Endothelial cell of umbilical vein (primary cell): ENCODE data around the gene METTL25. TPM values are rescaled to one million over a fixed set of nuclear protein-coding genes. Genes with fewer than 3 reads are reported as not detected.
"Not testable (repeated sequence)": the region's sequence is repeated elsewhere in the genome, so short reads cannot be mapped to it uniquely, and the experiment has no call there.

ENCODE experiments used
- BruUV-seq: library from RNA; stranded (reverse); fragments of 400-500 nt; replicated peaks from 2 replicates; lab custom pipeline; 2021; lab: Mats Ljungman, UMichigan
- CTCF ChIA-PET: fragments of 300-600, 350-600 bp; sonication (Branson Sonifier 250); formaldehyde crosslinking; loops from one replicate; lab custom pipeline; 2021; ENCODE audit warnings: antibody characterized with exemption, inconsistent platforms; lab: Charles Lee
- POLR2A ChIA-PET: fragments of 300-600, 350-600 bp; sonication (Branson Sonifier 250); formaldehyde crosslinking; loops from one replicate; lab custom pipeline; 2021; ENCODE audit warnings: antibody characterized with exemption, inconsistent platforms; lab: Charles Lee
- DNase-seq: peaks from one replicate; pipeline ENCODE4 v3.0.0-alpha.2; 2011; ENCODE audit warnings: low read depth, low spot score
- FAIRE-seq: peaks from 2 replicates; lab custom pipeline; 2011; peaks lifted over from hg19 to GRCh38; lab: Jason Lieb, UNC
- H2AFZ ChIP-seq: 2 replicates; pipeline ENCODE4 v1.6.0; 2012; ENCODE audit warnings: low read depth, low read length, control low read depth, inconsistent platforms
- H3K27ac ChIP-seq: 2 replicates; pipeline ENCODE4 v1.5.1; 2011; ENCODE audit warnings: low read depth, mild to moderate bottlenecking, control low read depth, low read length, moderate library complexity; ENCODE audit not compliant: insufficient read depth
- H3K27me3 ChIP-seq, 2 experiments: 2 replicates each; pipeline versions ENCODE4 v1.6.0 to v1.6.1; 2011; ENCODE audit warnings: low read length in 2 of 2, mixed read lengths in 1 of 2; ENCODE audit not compliant: control insufficient read depth in 2 of 2, insufficient read depth in 2 of 2
- H3K36me3 ChIP-seq, 2 experiments: 2 replicates in 1 of 2; 3 replicates in 1 of 2; pipeline ENCODE4 v1.5.1; 2011; ENCODE audit warnings: low read length in 2 of 2, mild to moderate bottlenecking in 1 of 2, moderate library complexity in 1 of 2; ENCODE audit not compliant: control insufficient read depth in 2 of 2, insufficient read depth in 2 of 2; ENCODE audit errors: extremely low read depth in 1 of 2
- H3K4me1 ChIP-seq: 3 replicates; pipeline ENCODE4 v1.5.1; 2011; ENCODE audit warnings: mild to moderate bottlenecking, low read length; ENCODE audit not compliant: control insufficient read depth, insufficient read depth; ENCODE audit errors: extremely low read depth
- H3K4me2 ChIP-seq: 2 replicates; pipeline ENCODE4 v1.6.1; 2011; ENCODE audit warnings: low read length, control low read depth, mixed read lengths; ENCODE audit not compliant: insufficient read depth
- H3K4me3 ChIP-seq, 3 experiments: fragments of 200-600 bp in 1 of 3; sonication (generic), shearing (Covaris generic) in 1 of 3; replicated peaks in 1 of 3; 2 replicates each; pipeline ENCODE4 v1.5.1; 2011 to 2016; ENCODE audit warnings: control low read depth in 3 of 3, low read length in 3 of 3, mild to moderate bottlenecking in 2 of 3, inconsistent platforms in 1 of 3, low read depth in 1 of 3, moderate library complexity in 1 of 3; ENCODE audit not compliant: insufficient read depth in 1 of 3
- H3K79me2 ChIP-seq: 2 replicates; pipeline ENCODE4 v1.6.0; 2012; ENCODE audit warnings: low read length, inconsistent platforms; ENCODE audit not compliant: control insufficient read depth, insufficient read depth
- H3K9ac ChIP-seq: replicated peaks from 2 replicates; pipeline ENCODE3; 2011; ENCODE audit warnings: low read length, control low read depth; ENCODE audit not compliant: insufficient read depth; ENCODE audit errors: extremely low read depth
- H3K9me1 ChIP-seq: replicated peaks from 3 replicates; pipeline ENCODE4 v1.6.0; 2011; ENCODE audit warnings: mild to moderate bottlenecking, low read length; ENCODE audit not compliant: control insufficient read depth, insufficient read depth; ENCODE audit errors: extremely low read depth
- H3K9me3 ChIP-seq: replicated peaks from 2 replicates; pipeline ENCODE4 v1.5.1; 2012; ENCODE audit warnings: low read length, inconsistent platforms; ENCODE audit not compliant: control insufficient read depth, insufficient read depth
- H4K20me1 ChIP-seq: replicated peaks from 2 replicates; pipeline ENCODE3; 2011; ENCODE audit warnings: mild to moderate bottlenecking, low read length; ENCODE audit not compliant: control insufficient read depth, insufficient read depth; ENCODE audit errors: extremely low read depth
- GATA2 ChIP-seq: IDR thresholded peaks from 2 replicates; pipeline ENCODE4 v1.7.0; 2011; ENCODE audit warnings: low read depth, mild to moderate bottlenecking, moderate library complexity, mixed read lengths, low read length; ENCODE audit not compliant: insufficient read length, insufficient read depth
- JUN ChIP-seq: IDR thresholded peaks from 2 replicates; pipeline ENCODE4 v1.6.1; 2011; ENCODE audit warnings: borderline replicate concordance, low read depth; ENCODE audit not compliant: insufficient read length, insufficient read depth
- POLR2A ChIP-seq: IDR thresholded peaks from 2 replicates; pipeline ENCODE4 v1.6.1; 2012; ENCODE audit warnings: low read depth, mild to moderate bottlenecking, control low read depth, low read length
- POLR2AphosphoS5 ChIP-seq: IDR thresholded peaks from 2 replicates; pipeline ENCODE4 v1.6.1; 2012; ENCODE audit warnings: low read depth, mild to moderate bottlenecking, control low read depth, low read length, moderate library complexity; ENCODE audit not compliant: insufficient read depth
- dilution Hi-C: fragments of 300-500 bp; cut with MboI; formaldehyde crosslinking; loops from one replicate; pipeline ENCODE4 v1.15.0; 2019; ENCODE audit warnings: low sequenced_read_pairs; ENCODE audit not compliant: extremely low pct_ligation_motif_present
- intact Hi-C: fragments of 100-400 bp; cut with micrococcal nuclease; formaldehyde crosslinking; loops from one replicate; pipeline ENCODE4 v1.10.0; 2022
- polyA plus RNA-seq, 4 experiments: library from polyadenylated mRNA; depleted of rRNA in 3 of 4; stranded (reverse) in 3 of 4; unstranded in 1 of 4; fragments of >200 nt; gene quantifications; 2 replicates each; pipeline versions ENCODE4 v1.2.1 to v1.2.3, GENCODE V29; 2011 to 2012; ENCODE audit warnings: missing spikeins in 1 of 4
- total RNA-seq: library from RNA; stranded (reverse); gene quantifications from 2 replicates; pipeline ENCODE4 v1.2.3, GENCODE V29; 2021

METTL25 gene
- total and polyA plus RNA-seq, 2 donors (not counting 3 experiments of a cell fraction or from before 2014, with no cell fraction given) = 6.5 to 8.5 TPM

DNA sequence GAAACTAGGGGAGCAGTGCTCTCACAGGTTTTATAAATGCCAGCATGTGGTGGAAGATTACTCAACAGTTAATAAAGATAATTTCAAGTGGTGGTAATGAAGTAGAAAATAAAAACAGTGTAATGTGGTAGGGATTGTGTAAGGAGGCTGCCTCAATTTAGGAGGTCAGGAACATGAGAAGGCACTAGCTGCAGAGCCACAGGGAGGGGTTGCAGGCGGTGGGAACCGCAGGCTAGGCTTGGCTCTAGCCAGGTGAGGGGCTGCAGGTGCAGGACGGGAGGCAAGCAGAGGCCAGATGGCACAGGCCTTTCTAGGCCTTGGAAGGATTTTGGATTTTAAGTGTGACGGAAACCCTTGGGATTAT is 768 bp downstream of the METTL25 start:
- peaks cover 21% of the 10 kb centered on the region for H3K4me1 ChIP-seq
- no TSS peak for BruUV-seq
- POLR2A ChIA-PET = interaction anchor here (1.2 to 1.6 kb wide), 2 partner anchors 26 to 327 kb away, joined by 4 to 6 read pairs; partner anchors contain the start of gene TMTC2
- CTCF ChIA-PET = interaction anchor here (1.2 kb wide), 5 partner anchors 9 to 716 kb away, joined by 3 to 10 read pairs (median 4); no protein-coding TSS in a partner anchor
- TF ChIP-seq GATA2 = no peak
- no peak for TF ChIP-seq JUN
- TF ChIP-seq POLR2AphosphoS5 = no peak
- no peak for TF ChIP-seq POLR2A
- FAIRE-seq (no peak), DNase-seq (no peak)
- peaks cover 29% of the 10 kb centered on the region for H3K79me2 ChIP-seq
- H3K9me1 ChIP-seq = no peaks in the 10 kb centered on the region
- peak overlapping the region; percentile 92 for H3K4me2 ChIP-seq
- dilution Hi-C loops = no loop called here
- H3K9ac ChIP-seq = peak overlapping the region; percentile 60
- peak overlapping the region; percentile 51 to 82 (median 65) for H3K4me3 ChIP-seq
- intact Hi-C loops = no loop called here
- peak overlapping the region; percentile 98 for H2AFZ ChIP-seq
- H3K27me3 ChIP-seq = no peaks in the 10 kb centered on the region
- peaks cover 5 to 6% of the 10 kb centered on the region in 2 experiments for H3K36me3 ChIP-seq
- H3K27ac ChIP-seq = no peak overlapping the region
- no peaks in the 10 kb centered on the region for H3K9me3 ChIP-seq
- H4K20me1 ChIP-seq = no peaks in the 10 kb centered on the region

- H3K4me2 ChIP-seq, H4K20me1 ChIP-seq, intact Hi-C loops, H2AFZ ChIP-seq, H3K36me3 ChIP-seq, H3K9me1 ChIP-seq, FAIRE-seq, DNase-seq, H3K27me3 ChIP-seq, H3K9ac ChIP-seq, POLR2A ChIA-PET, H3K27ac ChIP-seq, H3K4me3 ChIP-seq, CTCF ChIA-PET, dilution Hi-C loops, H3K9me3 ChIP-seq, BruUV-seq: not testable (repeated sequence)
- peaks cover 25% of the 10 kb centered on the region for H3K79me2 ChIP-seq
- H3K4me1 ChIP-seq = peaks cover 21% of the 10 kb centered on the region
These were observed 2.5 kb downstream of the METTL25 start for GRCh38 chr12:82360834-82361233.
